NCI-H1092 treated with DMSO at 0.1 percent for 48 hours (cell line): ENCODE measurements around the gene EFNB1.

Experiments used
- DNase-seq: peaks from one replicate; lab custom pipeline; 2025; lab: John Stamatoyannopoulos, UW

EFNB1 gene

GRCh38 chrX:68827848-68828624 lies 785 bp upstream of the EFNB1 start:
- DNase-seq, result peak; percentile 60

- peak; percentile 15 for DNase-seq
Observed at GRCh38 chrX:68829582-68830418, 979 bp downstream of the EFNB1 start.

GRCh38 chrX:68830419-68831404 lies 1.9 kb downstream of the EFNB1 start:
- peak; percentile 14 for DNase-seq

GRCh38 chrX:68831405-68832100 lies 2.7 kb downstream of the EFNB1 start:
- DNase-seq, result no peak

GRCh38 chrX:68832101-68832416 lies 3.2 kb downstream of the EFNB1 start:
- peak; percentile 9 for DNase-seq

- no peak for DNase-seq
Observed at GRCh38 chrX:68832516-68833447, 4.0 kb downstream of the EFNB1 start.

GRCh38 chrX:68833448-68833805 lies 4.6 kb downstream of the EFNB1 start:
- DNase-seq, result no peak

- no peak for DNase-seq
Observed at GRCh38 chrX:68833855-68834331, 5.1 kb downstream of the EFNB1 start.

- no peak for DNase-seq
Observed at GRCh38 chrX:68834371-68835103, 5.7 kb downstream of the EFNB1 start.

- DNase-seq, result no peak
Observed at GRCh38 chrX:68835104-68835442, 6.3 kb downstream of the EFNB1 start.

GRCh38 chrX:68835468-68835867 lies 6.6 kb downstream of the EFNB1 start:
- DNase-seq, result no peak

GRCh38 chrX:68837119-68837518 lies 8.3 kb downstream of the EFNB1 start:
- no peak for DNase-seq

- DNase-seq, result no peak
Observed at GRCh38 chrX:68838571-68838910, 9.7 kb downstream of the EFNB1 start.

GRCh38 chrX:68839771-68840170 lies 10.9 kb downstream of the EFNB1 start:
- DNase-seq, result no peak

- DNase-seq, result no peak
Observed at GRCh38 chrX:68840256-68840655, 11.4 kb downstream of the EFNB1 start.

GRCh38 chrX:68841251-68842049 lies 12.6 kb downstream of the EFNB1 start:
- DNase-seq, result peak; percentile 59

- no peak for DNase-seq
Observed at GRCh38 chrX:68842351-68842750, 13.5 kb downstream of the EFNB1 start.

GRCh38 chrX:68842781-68843581 lies 14.2 kb downstream of the EFNB1 start:
- DNase-seq, result no peak
